ENCODE measurements around the gene PTPRG. TPM values are rescaled to one million over a fixed set of nuclear protein-coding genes. Genes with fewer than 3 reads are reported as not detected.

The PTPRG gene
- total RNA-seq, 1 experiment from 2014 or later: 69.3 TPM

DNA sequence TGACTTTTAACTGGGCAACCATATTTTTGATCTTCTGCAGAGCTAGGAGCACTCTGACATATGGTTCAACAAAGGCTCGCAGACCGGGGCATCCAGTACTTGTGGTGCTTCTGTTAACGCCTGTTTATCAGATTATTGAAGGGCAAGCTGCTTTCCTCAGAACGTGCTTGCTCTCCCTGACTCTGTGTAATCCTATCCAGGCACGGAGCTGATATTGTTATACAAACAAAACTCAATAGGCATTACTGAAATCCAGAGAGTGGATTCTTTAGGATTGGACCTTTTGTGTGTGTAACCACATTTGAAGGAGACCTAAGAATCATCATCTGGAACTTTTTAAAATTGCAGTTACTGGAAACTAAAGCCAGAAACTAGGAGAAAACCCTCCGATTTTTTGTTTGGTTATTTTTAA, 246.5 kb downstream of the PTPRG start:
- no peak overlapping the region for H3K9ac ChIP-seq (ENCODE audit: extremely low read depth, insufficient read length, low read length)
- no peak overlapping the region for H2BK20ac ChIP-seq (ENCODE audit: low read depth, low read length, poor library complexity, severe bottlenecking)
- H2AK5ac ChIP-seq (ENCODE audit: insufficient read length, low read length): no peak overlapping the region
- H3K27me3 ChIP-seq (ENCODE audit: insufficient read depth, low read length): no peaks in the 10 kb centered on the region
- no peak overlapping the region for H3T11ph ChIP-seq (ENCODE audit: low read length)
- no peaks in the 10 kb centered on the region for H3K23me2 ChIP-seq (ENCODE audit: insufficient read length, low read depth, low read length, poor library complexity, severe bottlenecking)
- Mint-ChIP-seq H3K27ac (peak overlapping the region in 2 of 3 experiments; percentile 37 to 42; a peak in 1 of 7 replicates), H3K36me3 (ENCODE audit: insufficient read depth in 1 of 3, low read depth in 3 of 3) (no peaks in the 10 kb centered on the region), H3K4me3 (no peak overlapping the region), H3K4me1 (peaks cover 67 to 68% of the 10 kb centered on the region in 2 experiments), H3K27me3 (ENCODE audit: low read depth) (no peaks in the 10 kb centered on the region), H3K9me3 (no peaks in the 10 kb centered on the region)
- H2BK120ac ChIP-seq (ENCODE audit: low read depth, low read length, poor library complexity, severe bottlenecking): no peak overlapping the region
- H2BK12ac ChIP-seq (ENCODE audit: insufficient read length, low read depth, low read length): no peak overlapping the region
- no peak overlapping the region for H2AFZ ChIP-seq (ENCODE audit: low read length)
- no peak overlapping the region for H3K56ac ChIP-seq (ENCODE audit: insufficient read length, low read depth, low read length)
- H3K79me2 ChIP-seq (ENCODE audit: insufficient read depth, low read length): peaks cover 14% of the 10 kb centered on the region; the same call in 1 of the 2 replicates
- H4K20me1 ChIP-seq (ENCODE audit: control insufficient read depth, insufficient read depth, insufficient read length): no peaks in the 10 kb centered on the region
- H2BK5ac ChIP-seq (ENCODE audit: insufficient read length, low read length): no peak overlapping the region
- H3K4me1 ChIP-seq (ENCODE audit: insufficient read depth, low read length): peaks cover 9% of the 10 kb centered on the region; the same call in 1 of the 2 replicates
- no peak overlapping the region for H4K91ac ChIP-seq (ENCODE audit: insufficient read length, low read depth, low read length)
- no peak overlapping the region for H3K4me2 ChIP-seq (ENCODE audit: insufficient read depth, insufficient read length, low read length)
- no peak overlapping the region for H3K18ac ChIP-seq (ENCODE audit: insufficient read length, low read depth, low read length)
- H3K4ac ChIP-seq (ENCODE audit: low read depth, low read length): no peak overlapping the region
- H3K9me3 ChIP-seq (ENCODE audit: control insufficient read depth, low read depth, low read length): no peaks in the 10 kb centered on the region
- no CpG with 5 or more reads among the region's 6 CpGs for WGBS (ENCODE audit: extremely low coverage, insufficient read length, low lambda C conversion rate)
- peaks cover 6% of the 10 kb centered on the region for H3K79me1 ChIP-seq (ENCODE audit: insufficient read depth, low read depth, low read length, poor library complexity, severe bottlenecking)
- TF ChIP-seq, protein P1, sequence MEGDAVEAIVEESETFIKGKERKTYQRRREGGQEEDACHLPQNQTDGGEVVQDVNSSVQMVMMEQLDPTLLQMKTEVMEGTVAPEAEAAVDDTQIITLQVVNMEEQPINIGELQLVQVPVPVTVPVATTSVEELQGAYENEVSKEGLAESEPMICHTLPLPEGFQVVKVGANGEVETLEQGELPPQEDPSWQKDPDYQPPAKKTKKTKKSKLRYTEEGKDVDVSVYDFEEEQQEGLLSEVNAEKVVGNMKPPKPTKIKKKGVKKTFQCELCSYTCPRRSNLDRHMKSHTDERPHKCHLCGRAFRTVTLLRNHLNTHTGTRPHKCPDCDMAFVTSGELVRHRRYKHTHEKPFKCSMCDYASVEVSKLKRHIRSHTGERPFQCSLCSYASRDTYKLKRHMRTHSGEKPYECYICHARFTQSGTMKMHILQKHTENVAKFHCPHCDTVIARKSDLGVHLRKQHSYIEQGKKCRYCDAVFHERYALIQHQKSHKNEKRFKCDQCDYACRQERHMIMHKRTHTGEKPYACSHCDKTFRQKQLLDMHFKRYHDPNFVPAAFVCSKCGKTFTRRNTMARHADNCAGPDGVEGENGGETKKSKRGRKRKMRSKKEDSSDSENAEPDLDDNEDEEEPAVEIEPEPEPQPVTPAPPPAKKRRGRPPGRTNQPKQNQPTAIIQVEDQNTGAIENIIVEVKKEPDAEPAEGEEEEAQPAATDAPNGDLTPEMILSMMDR (conservative IDR thresholded peaks at IDR 0.05): no peak
- no peak for DNase-seq
- H3K27ac ChIP-seq (ENCODE audit: insufficient read length, low read depth, low read length): no peak overlapping the region
- no peak overlapping the region for H3K14ac ChIP-seq (ENCODE audit: insufficient read depth, low read length)
- no peak overlapping the region for H4K8ac ChIP-seq (replicated peaks; ENCODE audit: insufficient read length, low read depth, low read length)
- no peak overlapping the region for H2BK15ac ChIP-seq (ENCODE audit: low read depth, low read length)
- H4K5ac ChIP-seq (ENCODE audit: insufficient read length, low read depth, low read length): no peak overlapping the region
- H3K23ac ChIP-seq (ENCODE audit: insufficient read length, low read depth, low read length): no peak overlapping the region
